ENCODE results near the gene NMNAT2.
"Not testable (repeated sequence)": the region's sequence is repeated elsewhere in the genome, so short reads cannot be mapped to it uniquely, and the experiment has no call there.

Gene NMNAT2

GRCh38 chr1:183251101-183251958, 166.8 kb downstream of the NMNAT2 start:
- no peak for DNase-seq

- no peak for DNase-seq
Measured at GRCh38 chr1:183249941-183250452, 168.2 kb downstream of the NMNAT2 start.

GRCh38 chr1:183248989-183249691, 169.0 kb downstream of the NMNAT2 start:
- no peak for DNase-seq

- DNase-seq: no peak
Measured at GRCh38 chr1:183247931-183248330, 170.2 kb downstream of the NMNAT2 start.

- DNase-seq: no peak
Measured at GRCh38 chr1:183247484-183247883, 170.7 kb downstream of the NMNAT2 start.

- no peak for DNase-seq
Measured at GRCh38 chr1:183247066-183247465, 171.1 kb downstream of the NMNAT2 start.

- no peak for DNase-seq
Measured at GRCh38 chr1:183246436-183246835, 171.7 kb downstream of the NMNAT2 start.

GRCh38 chr1:183245357-183245756, 172.8 kb downstream of the NMNAT2 start:
- no peak for DNase-seq

- no peak for DNase-seq
Measured at GRCh38 chr1:183244466-183244865, 173.7 kb downstream of the NMNAT2 start.

GRCh38 chr1:183243161-183244050, 174.8 kb downstream of the NMNAT2 start:
- no peak for DNase-seq

GRCh38 chr1:183242556-183242955, 175.6 kb downstream of the NMNAT2 start:
- no peak for DNase-seq

GRCh38 chr1:183241471-183241870, 176.7 kb downstream of the NMNAT2 start:
- no peak for DNase-seq

GRCh38 chr1:183240853-183241252, 177.3 kb downstream of the NMNAT2 start:
- not testable (repeated sequence) for DNase-seq

GRCh38 chr1:183240526-183240825, 177.7 kb downstream of the NMNAT2 start:
- DNase-seq: no peak

- no peak for DNase-seq
Measured at GRCh38 chr1:183239793-183240525, 178.2 kb downstream of the NMNAT2 start.

GRCh38 chr1:183239220-183239742, 178.9 kb downstream of the NMNAT2 start:
- no peak for DNase-seq

GRCh38 chr1:183238071-183238470, 180.1 kb downstream of the NMNAT2 start:
- DNase-seq: no peak

GRCh38 chr1:183237046-183237445, 181.1 kb downstream of the NMNAT2 start:
- no peak for DNase-seq

- no peak for DNase-seq
Measured at GRCh38 chr1:183236158-183236725, 181.9 kb downstream of the NMNAT2 start.

GRCh38 chr1:183235503-183235902, 182.7 kb downstream of the NMNAT2 start:
- DNase-seq: no peak

GRCh38 chr1:183234660-183235476, 183.3 kb downstream of the NMNAT2 start:
- no peak for DNase-seq
